Smooth muscle cell (in vitro differentiated cells): Measurements from ENCODE around the gene NOS1. TPM values are rescaled to one million over a fixed set of nuclear protein-coding genes. Genes with fewer than 3 reads are reported as not detected.

Experiments
- DNase-seq: peaks from one replicate; lab custom pipeline; 2025; ENCODE audit not compliant: unreplicated experiment; lab: John Stamatoyannopoulos, UW
- H2AFZ ChIP-seq: fragments of 200-600 bp; sonication (generic); 2 replicates; pipeline ENCODE4 v1.6.0; 2016; ENCODE audit warnings: antibody characterized with exemption, low read depth, mild to moderate bottlenecking
- H3F3A ChIP-seq: fragments of 200-600 bp; sonication (generic); 2 replicates; pipeline ENCODE4 v1.6.0; 2017; ENCODE audit warnings: antibody characterized with exemption, low read depth
- H3K27ac ChIP-seq: fragments of 200-600 bp; sonication (generic); 2 replicates; pipeline ENCODE4 v1.5.1; 2016; ENCODE audit warnings: low read depth, mild to moderate bottlenecking
- H3K27me3 ChIP-seq: fragments of 200-600 bp; sonication (generic); 2 replicates; pipeline ENCODE4 v1.6.1; 2016; ENCODE audit warnings: low read depth, mild to moderate bottlenecking
- H3K36me3 ChIP-seq: fragments of 200-600 bp; sonication (generic); 2 replicates; pipeline ENCODE4 v1.5.1; 2016; ENCODE audit warnings: low read depth
- H3K4me1 ChIP-seq: fragments of 200-600 bp; sonication (generic); 2 replicates; pipeline ENCODE4 v1.5.1; 2016; ENCODE audit warnings: low read depth
- H3K4me2 ChIP-seq: fragments of 200-600 bp; sonication (generic); 2 replicates; pipeline ENCODE4 v1.6.0; 2016; ENCODE audit warnings: mild to moderate bottlenecking
- H3K4me3 ChIP-seq: fragments of 200-600 bp; sonication (generic); 2 replicates; pipeline ENCODE4 v1.5.1; 2016; ENCODE audit warnings: mild to moderate bottlenecking
- H3K79me2 ChIP-seq: fragments of 200-600 bp; sonication (generic); 2 replicates; pipeline ENCODE4 v1.6.0; 2016; ENCODE audit warnings: low read depth, mild to moderate bottlenecking
- H3K9ac ChIP-seq: fragments of 200-600 bp; sonication (generic); 2 replicates; pipeline ENCODE4 v1.6.0; 2016; ENCODE audit warnings: low read depth
- H3K9me3 ChIP-seq: fragments of 200-600 bp; sonication (generic); replicated peaks from 2 replicates; pipeline ENCODE4 v1.5.1; 2016; ENCODE audit warnings: low read depth
- H4K20me1 ChIP-seq: fragments of 200-600 bp; sonication (generic); 2 replicates; pipeline ENCODE4 v1.6.0; 2016; ENCODE audit warnings: low read depth
- WGBS: methylation state at CpG from one replicate; pipeline ENCODE4 v1.1.7; 2016; ENCODE audit warnings: low lambda C conversion rate; 5-methylcytosine and 5-hydroxymethylcytosine counted together
- polyA plus RNA-seq: library from polyadenylated mRNA; unstranded; fragments of >200 nt; fragmentation: Nextera tagmentation; extraction: Ambion mirVana; gene quantifications from 2 replicates; pipeline ENCODE4 v1.2.1, GENCODE V29; 2016
- total RNA-seq: library from RNA; depleted of rRNA; stranded (reverse); fragments of >200 nt; gene quantifications from 2 replicates; pipeline ENCODE4 v1.2.3, GENCODE V29; 2014
- TF ChIP-seq, protein P1 (sequence below): fragments of 200-600 bp; sonication (generic); IDR thresholded peaks from 2 replicates; pipeline ENCODE4 v1.5.1; 2017; ENCODE audit warnings: borderline replicate concordance, mild to moderate bottlenecking, antibody characterized with exemption; ENCODE audit not compliant: insufficient read depth, poor library complexity, severe bottlenecking

Gene NOS1
- total and polyA plus RNA-seq, 2 experiments from 2014 or later = 0.09 TPM; not detected in 1

DNA sequence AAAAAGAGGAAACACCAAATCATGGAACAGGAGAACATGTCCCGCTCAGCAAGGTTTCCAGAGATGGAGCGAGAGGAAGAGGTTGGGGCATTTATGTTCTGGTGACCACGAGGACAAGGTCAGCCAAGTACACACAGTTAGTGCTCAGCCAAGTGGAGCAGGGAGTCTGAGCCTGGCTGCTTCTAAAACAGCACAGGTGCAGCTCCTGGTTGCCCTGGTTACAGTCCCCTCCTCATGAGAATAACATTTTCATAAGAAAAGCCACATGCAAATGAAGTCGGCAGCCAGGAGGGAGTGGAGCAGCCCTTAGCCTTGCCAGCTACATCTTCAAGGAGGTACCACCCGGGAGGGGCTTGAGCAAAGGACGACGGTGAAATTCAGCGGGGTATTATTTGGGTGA, 81.8 kb downstream of the NOS1 start:
- H3K9me3 ChIP-seq = no peaks in the 10 kb centered on the region
- H2AFZ ChIP-seq = no peak overlapping the region
- no peak for DNase-seq
- WGBS = 45% methylated on average over 8 of the region's 8 CpGs
- H3K79me2 ChIP-seq = no peaks in the 10 kb centered on the region
- H3K27me3 ChIP-seq = no peaks in the 10 kb centered on the region
- H4K20me1 ChIP-seq = no peaks in the 10 kb centered on the region
- H3K4me3 ChIP-seq = no peak overlapping the region
- H3F3A ChIP-seq = no peaks in the 10 kb centered on the region
- H3K27ac ChIP-seq = no peak overlapping the region
- no peaks in the 10 kb centered on the region for H3K4me1 ChIP-seq
- H3K9ac ChIP-seq = no peak overlapping the region
- no peaks in the 10 kb centered on the region for H3K36me3 ChIP-seq
- no peak overlapping the region for H3K4me2 ChIP-seq
- TF ChIP-seq, protein P1, sequence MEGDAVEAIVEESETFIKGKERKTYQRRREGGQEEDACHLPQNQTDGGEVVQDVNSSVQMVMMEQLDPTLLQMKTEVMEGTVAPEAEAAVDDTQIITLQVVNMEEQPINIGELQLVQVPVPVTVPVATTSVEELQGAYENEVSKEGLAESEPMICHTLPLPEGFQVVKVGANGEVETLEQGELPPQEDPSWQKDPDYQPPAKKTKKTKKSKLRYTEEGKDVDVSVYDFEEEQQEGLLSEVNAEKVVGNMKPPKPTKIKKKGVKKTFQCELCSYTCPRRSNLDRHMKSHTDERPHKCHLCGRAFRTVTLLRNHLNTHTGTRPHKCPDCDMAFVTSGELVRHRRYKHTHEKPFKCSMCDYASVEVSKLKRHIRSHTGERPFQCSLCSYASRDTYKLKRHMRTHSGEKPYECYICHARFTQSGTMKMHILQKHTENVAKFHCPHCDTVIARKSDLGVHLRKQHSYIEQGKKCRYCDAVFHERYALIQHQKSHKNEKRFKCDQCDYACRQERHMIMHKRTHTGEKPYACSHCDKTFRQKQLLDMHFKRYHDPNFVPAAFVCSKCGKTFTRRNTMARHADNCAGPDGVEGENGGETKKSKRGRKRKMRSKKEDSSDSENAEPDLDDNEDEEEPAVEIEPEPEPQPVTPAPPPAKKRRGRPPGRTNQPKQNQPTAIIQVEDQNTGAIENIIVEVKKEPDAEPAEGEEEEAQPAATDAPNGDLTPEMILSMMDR = no peak

DNA sequence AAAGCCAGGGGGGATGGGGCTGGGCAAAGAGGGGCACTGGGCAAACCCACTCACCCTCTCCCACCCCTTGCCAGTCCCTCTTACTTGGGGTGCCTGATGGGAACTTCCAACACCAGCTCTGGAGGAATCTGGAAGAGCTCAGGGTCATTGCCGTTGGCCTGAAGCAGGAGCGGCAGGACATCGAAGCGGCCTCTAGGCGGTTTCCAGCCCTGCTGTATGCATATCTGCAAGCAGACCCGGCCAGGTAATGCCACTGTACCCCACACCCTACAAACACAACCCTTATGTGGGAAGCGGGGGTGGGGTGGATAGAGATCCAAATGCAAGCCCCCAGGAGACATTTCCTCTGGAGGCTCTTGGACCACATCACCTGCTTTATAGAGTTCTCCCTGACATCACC, 83.6 kb downstream of the NOS1 start:
- TF ChIP-seq, protein P1 = no peak
- H2AFZ ChIP-seq = no peak overlapping the region
- H4K20me1 ChIP-seq = no peaks in the 10 kb centered on the region
- H3K27me3 ChIP-seq = no peaks in the 10 kb centered on the region
- H3K9me3 ChIP-seq = no peaks in the 10 kb centered on the region
- no peak overlapping the region for H3K4me2 ChIP-seq
- no peaks in the 10 kb centered on the region for H3F3A ChIP-seq
- H3K36me3 ChIP-seq = no peaks in the 10 kb centered on the region
- WGBS = 65% methylated on average over 7 of the region's 7 CpGs
- no peak overlapping the region for H3K4me3 ChIP-seq
- no peak overlapping the region for H3K9ac ChIP-seq
- H3K27ac ChIP-seq = no peak overlapping the region
- no peak for DNase-seq
- no peaks in the 10 kb centered on the region for H3K79me2 ChIP-seq
- no peaks in the 10 kb centered on the region for H3K4me1 ChIP-seq

DNA sequence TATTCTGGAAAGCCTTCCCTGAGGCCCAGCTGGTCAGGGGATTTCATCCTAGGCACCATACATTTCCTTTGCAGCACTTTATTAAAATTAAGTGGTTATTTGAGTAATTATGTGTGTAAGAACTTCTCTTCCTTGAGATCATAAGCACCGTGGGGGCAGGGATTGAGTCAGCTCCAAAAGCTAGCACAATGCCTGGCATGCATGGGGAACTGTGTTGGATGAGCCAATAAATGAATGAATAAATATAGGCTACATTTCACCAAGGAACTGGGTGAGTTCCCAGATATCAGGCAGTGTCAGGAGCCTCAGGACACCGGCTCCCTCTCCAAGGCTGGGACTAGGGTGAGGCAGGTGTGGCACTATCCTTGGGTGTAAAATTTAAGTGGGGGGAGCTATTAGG, 88.3 kb downstream of the NOS1 start:
- TF ChIP-seq, protein P1 = no peak
- H3K9me3 ChIP-seq = no peaks in the 10 kb centered on the region
- no peak overlapping the region for H3K4me2 ChIP-seq
- no peaks in the 10 kb centered on the region for H3F3A ChIP-seq
- H3K79me2 ChIP-seq = no peaks in the 10 kb centered on the region
- H4K20me1 ChIP-seq = no peaks in the 10 kb centered on the region
- DNase-seq = no peak
- H3K4me3 ChIP-seq = no peak overlapping the region
- H2AFZ ChIP-seq = no peak overlapping the region
- H3K36me3 ChIP-seq = no peaks in the 10 kb centered on the region
- 79% methylated on average over 2 of the region's 2 CpGs for WGBS
- H3K4me1 ChIP-seq = no peaks in the 10 kb centered on the region
- H3K27ac ChIP-seq = no peak overlapping the region
- no peaks in the 10 kb centered on the region for H3K27me3 ChIP-seq
- H3K9ac ChIP-seq = no peak overlapping the region

DNA sequence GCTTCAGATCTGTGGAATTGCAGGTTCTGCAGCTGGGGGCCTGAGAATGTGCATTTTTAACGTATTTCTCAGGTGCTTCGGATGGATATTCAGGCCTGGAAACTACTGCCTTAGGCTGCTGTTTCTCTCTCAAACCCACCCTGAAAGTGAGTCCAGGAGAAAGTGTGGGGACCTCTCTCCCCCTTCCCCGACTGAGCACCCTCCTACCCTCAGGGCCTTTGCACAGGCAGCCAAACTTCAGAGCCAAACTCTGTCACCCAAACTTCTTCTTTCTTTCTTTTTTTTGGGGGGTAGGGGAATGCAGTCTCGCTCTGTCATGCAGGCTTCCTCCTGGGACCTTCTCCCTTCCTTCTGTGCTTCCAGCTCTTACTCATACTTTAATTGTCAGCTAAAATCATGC, 88.7 kb downstream of the NOS1 start:
- 82% methylated on average over 4 of the region's 4 CpGs for WGBS

More for the DNA sequence above, 88.7 kb downstream of the NOS1 start:
- H3K27ac ChIP-seq = no peak overlapping the region
- no peaks in the 10 kb centered on the region for H3K79me2 ChIP-seq
- no peak for DNase-seq
- TF ChIP-seq, protein P1 = no peak
- no peaks in the 10 kb centered on the region for H3K36me3 ChIP-seq
- no peaks in the 10 kb centered on the region for H4K20me1 ChIP-seq
- no peaks in the 10 kb centered on the region for H3K27me3 ChIP-seq
- H3K4me3 ChIP-seq = no peak overlapping the region
- no peak overlapping the region for H3K9ac ChIP-seq
- no peaks in the 10 kb centered on the region for H3K4me1 ChIP-seq
- no peaks in the 10 kb centered on the region for H3F3A ChIP-seq
- H2AFZ ChIP-seq = no peak overlapping the region
- H3K9me3 ChIP-seq = no peaks in the 10 kb centered on the region
- no peak overlapping the region for H3K4me2 ChIP-seq
